Measurements from ENCODE around the gene CFAP45. TPM values are rescaled to one million over a fixed set of nuclear protein-coding genes. Genes with fewer than 3 reads are reported as not detected.
A peak's percentile ranks its signal among the peaks of the same experiment; 100 is the strongest.

The CFAP45 gene
- total RNA-seq, 2 donors from 2014 or later = 0.95 to 2.1 TPM

DNA sequence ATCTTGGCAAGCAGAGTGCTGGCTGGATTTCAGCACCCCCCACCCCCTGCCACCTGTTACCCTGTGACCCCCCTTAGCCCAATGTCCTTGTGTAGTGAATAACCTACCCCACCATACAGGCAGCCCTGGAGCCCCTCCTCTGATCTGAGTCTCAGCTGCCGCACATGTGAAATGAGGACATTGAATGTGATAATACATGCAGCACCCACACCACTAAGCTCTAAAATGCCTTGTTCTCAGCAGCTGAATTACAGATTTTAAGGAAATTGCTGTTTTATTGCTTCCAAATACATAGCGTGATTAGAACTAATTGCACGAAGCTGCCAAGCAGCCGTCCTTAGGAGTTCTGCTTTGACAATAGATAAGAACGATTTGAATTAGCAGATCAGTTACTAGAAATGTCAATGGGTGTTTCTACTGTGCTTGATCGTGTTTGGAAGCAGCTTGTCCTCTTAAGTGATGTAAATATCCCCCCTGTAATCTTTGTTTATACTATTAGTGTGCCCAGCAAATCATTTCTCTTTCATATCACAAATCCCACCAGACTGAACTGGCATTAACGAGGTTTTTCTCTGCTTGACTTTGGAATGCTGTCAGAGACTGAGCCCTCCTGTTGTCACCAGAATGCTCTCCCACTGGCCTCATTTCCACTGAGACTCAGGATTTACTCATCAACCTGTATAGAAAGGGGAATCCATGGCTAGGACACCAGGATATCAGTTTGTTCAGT lies 68.4 kb downstream of the CFAP45 start:
- Histone ChIP-seq H3K27me3 (replicated peaks; ENCODE audit: insufficient read depth) (no peaks in the 10 kb centered on the region), H3K27ac (no peak overlapping the region), H3K36me3 (no peaks in the 10 kb centered on the region), H3K4me3 (no peak overlapping the region), H3K9me3 (no peaks in the 10 kb centered on the region), H3K4me1 (ENCODE audit: control insufficient read depth in 1 of 2, low read depth in 2 of 2) (peaks cover 3 to 15% of the 10 kb centered on the region in 2 donors)
- DNase-seq (ENCODE audit: low spot score) (no peak), ATAC-seq (ENCODE audit: insufficient number of reproducible peaks, low FRiP score, low read depth) (no peak)
- TF ChIP-seq, protein P1, sequence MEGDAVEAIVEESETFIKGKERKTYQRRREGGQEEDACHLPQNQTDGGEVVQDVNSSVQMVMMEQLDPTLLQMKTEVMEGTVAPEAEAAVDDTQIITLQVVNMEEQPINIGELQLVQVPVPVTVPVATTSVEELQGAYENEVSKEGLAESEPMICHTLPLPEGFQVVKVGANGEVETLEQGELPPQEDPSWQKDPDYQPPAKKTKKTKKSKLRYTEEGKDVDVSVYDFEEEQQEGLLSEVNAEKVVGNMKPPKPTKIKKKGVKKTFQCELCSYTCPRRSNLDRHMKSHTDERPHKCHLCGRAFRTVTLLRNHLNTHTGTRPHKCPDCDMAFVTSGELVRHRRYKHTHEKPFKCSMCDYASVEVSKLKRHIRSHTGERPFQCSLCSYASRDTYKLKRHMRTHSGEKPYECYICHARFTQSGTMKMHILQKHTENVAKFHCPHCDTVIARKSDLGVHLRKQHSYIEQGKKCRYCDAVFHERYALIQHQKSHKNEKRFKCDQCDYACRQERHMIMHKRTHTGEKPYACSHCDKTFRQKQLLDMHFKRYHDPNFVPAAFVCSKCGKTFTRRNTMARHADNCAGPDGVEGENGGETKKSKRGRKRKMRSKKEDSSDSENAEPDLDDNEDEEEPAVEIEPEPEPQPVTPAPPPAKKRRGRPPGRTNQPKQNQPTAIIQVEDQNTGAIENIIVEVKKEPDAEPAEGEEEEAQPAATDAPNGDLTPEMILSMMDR (IDR thresholded peaks at IDR 0.05) = no peak

- H3K36me3 ChIP-seq = no peaks in the 10 kb centered on the region
- DNase-seq (ENCODE audit: low spot score) = no peak
Measured at GRCh38 chr1:159830722-159831121, 69.2 kb downstream of the CFAP45 start.

GRCh38 chr1:159829822-159830465 lies 70.0 kb downstream of the CFAP45 start:
- DNase-seq (ENCODE audit: low spot score) (no peak), ATAC-seq (ENCODE audit: insufficient number of reproducible peaks, low FRiP score, low read depth) (no peak)
- H3K9me3 ChIP-seq = no peaks in the 10 kb centered on the region

More at GRCh38 chr1:159830722-159831121, 69.2 kb downstream of the CFAP45 start:
- Histone ChIP-seq H3K4me3 (no peak overlapping the region), H3K27ac (no peak overlapping the region), H3K27me3 (replicated peaks; ENCODE audit: insufficient read depth) (no peaks in the 10 kb centered on the region), H3K4me1 (ENCODE audit: control insufficient read depth in 1 of 2, low read depth in 2 of 2) (peaks cover 3 to 14% of the 10 kb centered on the region in 2 donors), H3K9me3 (no peaks in the 10 kb centered on the region)
- TF ChIP-seq, protein P1 (IDR thresholded peaks at IDR 0.05) = no peak
- ATAC-seq (ENCODE audit: insufficient number of reproducible peaks, low FRiP score, low read depth) = no peak

GRCh38 chr1:159829273-159829634 lies 70.7 kb downstream of the CFAP45 start:
- H3K27me3 ChIP-seq (replicated peaks; ENCODE audit: insufficient read depth) = no peaks in the 10 kb centered on the region
- no peaks in the 10 kb centered on the region for H3K36me3 ChIP-seq
- no peak for DNase-seq (ENCODE audit: low spot score)
- H3K27ac ChIP-seq = no peak overlapping the region
- H3K4me1 ChIP-seq (ENCODE audit: control insufficient read depth in 1 of 2, low read depth in 2 of 2) = peaks cover 3 to 10% of the 10 kb centered on the region in 2 donors
- TF ChIP-seq, protein P1 (IDR thresholded peaks at IDR 0.05) = peak; percentile 22
- no peak for ATAC-seq (ENCODE audit: insufficient number of reproducible peaks, low FRiP score, low read depth)
- no peak overlapping the region for H3K4me3 ChIP-seq
- no peaks in the 10 kb centered on the region for H3K9me3 ChIP-seq

More at GRCh38 chr1:159829822-159830465, 70.0 kb downstream of the CFAP45 start:
- H3K4me3 ChIP-seq = peak overlapping the region; percentile 1
- H3K4me1 ChIP-seq (ENCODE audit: control insufficient read depth in 1 of 2, low read depth in 2 of 2) = peaks cover 3 to 10% of the 10 kb centered on the region in 2 donors
- no peaks in the 10 kb centered on the region for H3K27me3 ChIP-seq (replicated peaks; ENCODE audit: insufficient read depth)
- TF ChIP-seq, protein P1 (IDR thresholded peaks at IDR 0.05) = no peak
- peak overlapping the region in 1 of 2 donors; percentile 39 for H3K27ac ChIP-seq
- H3K36me3 ChIP-seq = no peaks in the 10 kb centered on the region

GRCh38 chr1:159828581-159829272 lies 71.2 kb downstream of the CFAP45 start:
- no peak overlapping the region for H3K27ac ChIP-seq
- H3K4me3 ChIP-seq = peak overlapping the region; percentile 32
- no peaks in the 10 kb centered on the region for H3K9me3 ChIP-seq
- ATAC-seq (ENCODE audit: insufficient number of reproducible peaks, low FRiP score, low read depth) (no peak), DNase-seq (ENCODE audit: low spot score) (no peak)
- no peaks in the 10 kb centered on the region for H3K36me3 ChIP-seq
- H3K4me1 ChIP-seq (ENCODE audit: control insufficient read depth in 1 of 2, low read depth in 2 of 2) = peaks cover 3 to 10% of the 10 kb centered on the region in 2 donors
- H3K27me3 ChIP-seq (replicated peaks; ENCODE audit: insufficient read depth) = no peaks in the 10 kb centered on the region
- TF ChIP-seq, protein P1 (IDR thresholded peaks at IDR 0.05) = no peak
